HepG2 (cell line): ENCODE results near the gene GPLD1. TPM values are rescaled to one million over a fixed set of nuclear protein-coding genes. Genes with fewer than 3 reads are reported as not detected.

Experiments used
- FOSL1 ChIP-seq: sonication (generic); formaldehyde crosslinking; IDR thresholded peaks from 2 replicates; pipeline ENCODE4 v1.9.0; 2021; ENCODE audit warnings: missing genetic modification reagents, borderline replicate concordance
- MBNL3 ChIP-seq: fragments of 250-450 bp; sonication (Bioruptor Pico); conservative IDR thresholded peaks from 2 replicates; pipeline ENCODE4 v1.8.0; 2022; ENCODE audit warnings: mild to moderate bottlenecking, inconsistent platforms
- MIER3 ChIP-seq: IDR thresholded peaks from 2 replicates; pipeline ENCODE4 v1.6.1; 2016; ENCODE audit warnings: missing compliant biosample characterization, borderline replicate concordance
- MTF1 ChIP-seq: sonication (generic); formaldehyde crosslinking; IDR thresholded peaks from 2 replicates; pipeline ENCODE4 v1.5.0; 2020; ENCODE audit warnings: missing genetic modification reagents
- REPIN1 ChIP-seq: sonication (generic); formaldehyde crosslinking; IDR thresholded peaks from 2 replicates; pipeline ENCODE4 v1.8.0; 2022; ENCODE audit warnings: missing genetic modification reagents, low read depth, mild to moderate bottlenecking, borderline replicate concordance
- USF2 ChIP-seq, 2 experiments: sonication (generic) in 1 of 2; formaldehyde crosslinking in 1 of 2; IDR thresholded peaks; 2 replicates each; pipeline versions ENCODE4 v1.5.1 to v1.6.1; 2011 to 2020; ENCODE audit warnings: borderline replicate concordance in 1 of 2, low read depth in 1 of 2, low read length in 1 of 2, mild to moderate bottlenecking in 1 of 2, missing genetic modification reagents in 1 of 2, moderate library complexity in 1 of 2
- XRCC5 ChIP-seq: fragments of 200-400 bp; formaldehyde crosslinking; optimal IDR thresholded peaks from 2 replicates; pipeline ENCODE3; 2017; ENCODE audit warnings: mild to moderate bottlenecking, low read length
- ZBTB40 ChIP-seq, 2 experiments: fragments of 450-650 bp in 1 of 2; sonication (generic) in 1 of 2; formaldehyde crosslinking in 1 of 2; IDR thresholded peaks; 2 replicates each; pipeline versions ENCODE4 v1.6.1 to v1.8.0; 2016 to 2022; ENCODE audit warnings: antibody characterized with exemption in 1 of 2, mild to moderate bottlenecking in 1 of 2, missing genetic modification reagents in 1 of 2
- ZNF367 ChIP-seq: sonication (generic); formaldehyde crosslinking; IDR thresholded peaks from 2 replicates; pipeline ENCODE4 v1.4.0; 2020; ENCODE audit warnings: missing genetic modification reagents, borderline replicate concordance
- ZNF7 ChIP-seq: IDR thresholded peaks from 2 replicates; pipeline ENCODE4 v1.6.1; 2016; ENCODE audit warnings: missing biosample characterization, missing genetic modification reagents
- ZUFSP ChIP-seq: sonication (generic); formaldehyde crosslinking; IDR thresholded peaks from 2 replicates; pipeline ENCODE4 v1.9.0; 2021; ENCODE audit warnings: missing genetic modification reagents, mild to moderate bottlenecking, borderline replicate concordance
- polyA plus RNA-seq, 8 experiments: library from polyadenylated mRNA; depleted of rRNA in 3 of 8; stranded (reverse) in 7 of 8; unstranded in 1 of 8; fragments of >200 nt; fragmentation: Illumina TruSeq in 4 of 8; extraction: Trizol in 4 of 8; gene quantifications; 2 replicates each; pipeline versions ENCODE4 v1.2.1 to v1.2.3, GENCODE V29; 2011 to 2016; ENCODE audit warnings: low read depth in 4 of 8, missing spikeins in 1 of 8, mixed read lengths in 1 of 8; ENCODE audit not compliant: insufficient read depth in 1 of 8
- total RNA-seq, 5 experiments: library from RNA; depleted of rRNA; stranded (reverse); fragments of >200 nt; fragmentation: Illumina TruSeq; extraction: Trizol; gene quantifications; 2 replicates each; pipeline ENCODE4 v1.2.3, GENCODE V29; 2016; ENCODE audit warnings: low read depth in 1 of 5
- TF ChIP-seq, protein P1 (sequence below): sonication (generic); formaldehyde crosslinking; IDR thresholded peaks from 2 replicates; pipeline ENCODE4 v1.4.0; 2020; ENCODE audit warnings: mild to moderate bottlenecking, missing genetic modification reagents

Gene GPLD1
- total and polyA plus RNA-seq, 2 of the 13 experiments (the other 11 are each of a cell fraction or from before 2014, with no cell fraction given), result 6.2 to 7.6 TPM

DNA sequence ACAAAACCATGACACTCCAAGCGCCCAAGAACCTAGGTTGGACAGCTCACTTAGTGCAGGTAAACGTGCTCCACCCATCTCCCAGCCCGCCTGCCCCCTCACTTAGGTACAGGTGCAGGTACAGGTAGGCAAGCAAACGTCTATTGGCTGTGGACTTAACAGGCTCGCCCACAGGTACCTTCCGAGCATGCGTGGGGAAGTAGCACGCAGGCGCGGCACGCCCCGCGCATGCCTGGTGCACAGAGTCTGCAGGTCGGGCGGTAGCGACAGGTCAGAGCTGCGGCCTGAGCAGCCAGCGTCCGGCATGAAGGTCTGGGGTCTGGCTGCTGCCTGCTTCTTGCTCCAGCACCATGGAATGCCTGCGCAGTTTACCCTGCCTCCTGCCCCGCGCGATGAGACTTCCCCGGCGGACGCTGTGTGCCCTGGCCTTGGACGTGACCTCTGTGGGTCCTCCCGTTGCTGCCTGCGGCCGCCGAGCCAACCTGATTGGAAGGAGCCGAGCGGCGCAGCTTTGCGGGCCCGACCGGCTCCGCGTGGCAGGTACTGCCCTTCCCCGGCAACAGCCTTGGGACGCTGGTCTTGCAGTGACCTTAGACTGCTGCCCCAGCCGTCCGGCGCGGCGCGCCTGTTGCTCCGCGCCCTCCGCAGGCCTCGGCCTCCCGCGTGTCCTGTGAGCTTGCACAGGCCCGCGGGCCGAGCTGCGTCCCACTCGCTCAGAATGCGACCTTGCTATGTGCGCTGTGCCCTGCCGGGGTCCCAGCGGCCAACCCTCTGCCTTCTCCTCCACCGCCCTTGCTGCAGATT, 86.5 kb downstream of the GPLD1 start, which contains the start of gene MRS2 (continued):
- TF ChIP-seq ZBTB40 (IDR thresholded peaks at IDR 0.05) (no peak), ZBTB40 (CRISPR knock-in tag; IDR thresholded peaks at IDR 0.05) (peak; percentile 92), FOSL1 (CRISPR knock-in tag) (no peak), ZNF367 (CRISPR knock-in tag) (peak; percentile 92; the same call in 1 of the 2 replicates), MIER3 (CRISPR knock-in tag) (peak; percentile 47; the same call in 1 of the 2 replicates), MBNL3 (CRISPR knock-in tag) (no peak), MTF1 (CRISPR knock-in tag) (no peak), ZUFSP (CRISPR knock-in tag) (no peak), REPIN1 (peak; percentile 82; the same call in 1 of the 2 replicates), XRCC5 (peak; percentile 25), ZNF7 (CRISPR knock-in tag) (peak; percentile 30; the same call in 1 of the 2 replicates), USF2 (IDR thresholded peaks at IDR 0.05; ENCODE audit: low read depth, low read length) (no peak), USF2 (CRISPR knock-in tag; IDR thresholded peaks at IDR 0.05; ENCODE audit: borderline replicate concordance) (no peak)
- TF ChIP-seq, protein P1, sequence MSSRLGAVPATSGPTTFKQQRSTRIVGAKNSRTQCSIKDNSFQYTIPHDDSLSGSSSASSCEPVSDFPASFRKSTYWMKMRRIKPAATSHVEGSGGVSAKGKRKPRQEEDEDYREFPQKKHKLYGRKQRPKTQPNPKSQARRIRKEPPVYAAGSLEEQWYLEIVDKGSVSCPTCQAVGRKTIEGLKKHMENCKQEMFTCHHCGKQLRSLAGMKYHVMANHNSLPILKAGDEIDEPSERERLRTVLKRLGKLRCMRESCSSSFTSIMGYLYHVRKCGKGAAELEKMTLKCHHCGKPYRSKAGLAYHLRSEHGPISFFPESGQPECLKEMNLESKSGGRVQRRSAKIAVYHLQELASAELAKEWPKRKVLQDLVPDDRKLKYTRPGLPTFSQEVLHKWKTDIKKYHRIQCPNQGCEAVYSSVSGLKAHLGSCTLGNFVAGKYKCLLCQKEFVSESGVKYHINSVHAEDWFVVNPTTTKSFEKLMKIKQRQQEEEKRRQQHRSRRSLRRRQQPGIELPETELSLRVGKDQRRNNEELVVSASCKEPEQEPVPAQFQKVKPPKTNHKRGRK (CRISPR knock-in tag), result peak; percentile 88; the same call in 1 of the 2 replicates
